HCT116 (cell line): ENCODE measurements around the gene CDC42SE1.

Experiments
- CBX3 ChIP-seq: IDR thresholded peaks from 2 replicates; pipeline ENCODE4 v1.6.1; 2012; ENCODE audit warnings: low read depth
- CTCF ChIP-seq, 3 experiments: fragments of 200-600 bp in 1 of 3; sonication (generic) in 1 of 3; IDR thresholded peaks in 2 of 3; conservative IDR thresholded peaks in 1 of 3; 2 replicates each; pipeline ENCODE4 v1.5.1; 2012 to 2017; ENCODE audit warnings: low read depth in 2 of 3, low read length in 2 of 3, antibody characterized with exemption in 1 of 3, borderline replicate concordance in 1 of 3, control low read depth in 1 of 3, mild to moderate bottlenecking in 1 of 3, mixed read lengths in 1 of 3, mixed run types in 1 of 3, moderate library complexity in 1 of 3; ENCODE audit not compliant: insufficient read depth in 1 of 3
- EZH2 ChIP-seq: fragments of 200-600 bp; sonication (generic); IDR thresholded peaks from 2 replicates; pipeline ENCODE4 v1.6.1; 2017; ENCODE audit warnings: antibody characterized with exemption, mixed run types
- EZH2phosphoT487 ChIP-seq: fragments of 200-600 bp; IDR thresholded peaks from 2 replicates; pipeline ENCODE4 v1.6.1; 2018; ENCODE audit warnings: antibody characterized with exemption, borderline replicate concordance
- POLR2A ChIP-seq: IDR thresholded peaks from 2 replicates; pipeline ENCODE4 v1.7.0; 2011; ENCODE audit warnings: borderline replicate concordance; ENCODE audit not compliant: insufficient read depth, insufficient read length; ENCODE audit errors: extremely low read depth
- POLR2AphosphoS5 ChIP-seq: IDR thresholded peaks from 2 replicates; pipeline ENCODE4 v1.6.1; 2011; ENCODE audit warnings: mild to moderate bottlenecking, low read depth, low read length, moderate library complexity
- REST ChIP-seq: IDR thresholded peaks from 2 replicates; pipeline ENCODE4 v1.6.1; 2012; ENCODE audit warnings: low read depth
- SP1 ChIP-seq: IDR thresholded peaks from 2 replicates; pipeline ENCODE4 v1.6.1; 2012; ENCODE audit warnings: low read depth
- SRF ChIP-seq: IDR thresholded peaks from 2 replicates; pipeline ENCODE4 v1.6.1; 2012; ENCODE audit warnings: low read depth
- TCF7L2 ChIP-seq: IDR thresholded peaks from 2 replicates; pipeline ENCODE4 v1.7.0; 2011; ENCODE audit warnings: borderline replicate concordance, inconsistent platforms; ENCODE audit not compliant: insufficient read depth, insufficient read length; ENCODE audit errors: extremely low read depth
- YY1 ChIP-seq: IDR thresholded peaks from 2 replicates; pipeline ENCODE4 v1.6.1; 2011; ENCODE audit warnings: low read length, low read depth, moderate library complexity, mild to moderate bottlenecking; ENCODE audit not compliant: insufficient replicate concordance; ENCODE audit errors: extremely low read depth
- ZBTB33 ChIP-seq: IDR thresholded peaks from 2 replicates; pipeline ENCODE4 v1.6.1; 2011; ENCODE audit warnings: mild to moderate bottlenecking, low read length, moderate library complexity; ENCODE audit not compliant: insufficient replicate concordance; ENCODE audit errors: extremely low read depth

- no peak for TF ChIP-seq REST
- TF ChIP-seq CTCF (IDR thresholded peaks at IDR 0.05 in 2 of 3, conservative IDR thresholded peaks at IDR 0.05 in 1 of 3; ENCODE audit: borderline replicate concordance in 1 of 3, insufficient read depth in 1 of 3, low read depth in 2 of 3, low read length in 2 of 3): no peak
- no peak for TF ChIP-seq POLR2AphosphoS5
- no peak for TF ChIP-seq POLR2A
- no peak for TF ChIP-seq ZBTB33
- no peak for TF ChIP-seq YY1
- no peak for TF ChIP-seq SP1
- TF ChIP-seq EZH2: no peak
- TF ChIP-seq TCF7L2: no peak
- no peak for TF ChIP-seq CBX3
- TF ChIP-seq EZH2phosphoT487: no peak
- no peak for TF ChIP-seq SRF
Measured at GRCh38 chr1:151002611-151003010, 56.8 kb downstream of the CDC42SE1 start.
